ENCODE data around the gene IFI27. TPM values are rescaled to one million over a fixed set of nuclear protein-coding genes. Genes with fewer than 3 reads are reported as not detected.

Gene IFI27
- total and polyA plus RNA-seq, 2 of the 4 experiments (the other 2 are of a cell fraction) = under 0.01 to 0.60 TPM

DNA sequence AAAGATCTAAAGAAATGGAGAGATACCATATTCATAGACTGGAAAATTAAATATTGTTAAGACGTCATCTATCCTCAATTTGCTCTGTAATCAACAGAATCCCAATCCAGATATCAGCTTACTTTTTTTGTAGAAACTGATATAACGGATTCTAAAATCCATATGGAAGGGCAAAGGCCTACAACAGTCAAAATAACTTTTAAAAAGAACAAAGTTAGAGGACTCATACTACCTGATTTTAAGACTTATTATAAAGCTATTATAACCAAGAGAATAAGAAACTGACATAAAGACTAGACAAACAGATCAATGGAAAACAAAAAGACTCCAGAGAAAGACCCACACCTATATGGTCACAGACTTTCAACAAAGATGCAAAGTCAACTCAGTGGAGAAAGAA is 35.5 kb upstream of the IFI27 start:
- Histone ChIP-seq H3K27me3 (ENCODE audit: control insufficient read depth, insufficient read depth, low read length) (no peaks in the 10 kb centered on the region), H4K20me1 (ENCODE audit: insufficient read depth, low read length) (peaks cover 38% of the 10 kb centered on the region), H4K8ac (ENCODE audit: low read depth in 2 of 2, low read length in 2 of 2) (no peak overlapping the region), H3K9me3 (ENCODE audit: control insufficient read depth, insufficient read depth, low read length) (peaks cover 3% of the 10 kb centered on the region; the same call in 1 of the 2 replicates), H3K14ac (replicated peaks; ENCODE audit: low read depth, low read length) (no peak overlapping the region), H2AK5ac (ENCODE audit: low read depth, low read length) (no peak overlapping the region), H3K4ac (ENCODE audit: low read depth, low read length) (no peak overlapping the region), H2AK9ac (replicated peaks; ENCODE audit: low read depth, low read length, poor library complexity) (no peak overlapping the region), H2BK5ac (ENCODE audit: low read depth, low read length, poor library complexity, severe bottlenecking) (no peak overlapping the region), H3K36me3 (ENCODE audit: control insufficient read depth, insufficient read depth, low read length) (peaks cover 15% of the 10 kb centered on the region), H3K4me3 (ENCODE audit: insufficient read depth, low read depth, low read length) (no peak overlapping the region), H4K91ac (ENCODE audit: insufficient read depth, low read depth, low read length) (no peak overlapping the region), H3K79me1 (ENCODE audit: low read depth in 1 of 2, low read length in 2 of 2) (peaks cover 7 to 32% of the 10 kb centered on the region in 2 experiments; a peak in 3 of 4 replicates), H2BK15ac (ENCODE audit: low read depth, low read length) (no peak overlapping the region), H3K9ac (ENCODE audit: low read depth, low read length) (no peak overlapping the region), H3K23ac (ENCODE audit: low read depth, low read length) (no peak overlapping the region), H3K56ac (ENCODE audit: extremely low read depth, insufficient read depth, low read length) (no peak overlapping the region), H3K18ac (ENCODE audit: low read depth, low read length) (no peak overlapping the region), H2BK120ac (ENCODE audit: low read depth, low read length) (no peak overlapping the region), H3K4me1 (ENCODE audit: control insufficient read depth, insufficient read depth, low read length) (peaks cover 6% of the 10 kb centered on the region), H4K5ac (ENCODE audit: low read depth, low read length) (no peak overlapping the region), H3K4me2 (ENCODE audit: low read depth, low read length) (no peak overlapping the region), H2AFZ (replicated peaks; ENCODE audit: low read length, poor library complexity) (no peak overlapping the region), H2BK20ac (ENCODE audit: low read depth, low read length) (no peak overlapping the region), H3K9me1 (ENCODE audit: insufficient read depth, low read length) (peaks cover 6% of the 10 kb centered on the region), H3K27ac (ENCODE audit: insufficient read depth, low read length) (no peak overlapping the region)
- intact Hi-C loops (cut with micrococcal nuclease) = no loop called here
- WGBS, 2 experiments (ENCODE audit: extremely low coverage in 2 of 2, insufficient read length in 1 of 2) = no CpG with 5 or more reads among the region's 2 CpGs
- no peak for TF ChIP-seq BHLHE40 (IDR thresholded peaks at IDR 0.05; ENCODE audit: low read depth, low read length)
- TF ChIP-seq SMC3 (IDR thresholded peaks at IDR 0.05; ENCODE audit: low read depth, low read length) = no peak
- TF ChIP-seq RAD21 (IDR thresholded peaks at IDR 0.05; ENCODE audit: low read length) = no peak
- no peak for TF ChIP-seq FOS (IDR thresholded peaks at IDR 0.05; ENCODE audit: low read depth, low read length)
- TF ChIP-seq MAFK (IDR thresholded peaks at IDR 0.05; ENCODE audit: low read depth, low read length) = no peak
- TF ChIP-seq, protein P1, sequence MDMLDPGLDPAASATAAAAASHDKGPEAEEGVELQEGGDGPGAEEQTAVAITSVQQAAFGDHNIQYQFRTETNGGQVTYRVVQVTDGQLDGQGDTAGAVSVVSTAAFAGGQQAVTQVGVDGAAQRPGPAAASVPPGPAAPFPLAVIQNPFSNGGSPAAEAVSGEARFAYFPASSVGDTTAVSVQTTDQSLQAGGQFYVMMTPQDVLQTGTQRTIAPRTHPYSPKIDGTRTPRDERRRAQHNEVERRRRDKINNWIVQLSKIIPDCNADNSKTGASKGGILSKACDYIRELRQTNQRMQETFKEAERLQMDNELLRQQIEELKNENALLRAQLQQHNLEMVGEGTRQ (IDR thresholded peaks at IDR 0.05; ENCODE audit: low read depth, low read length) = no peak
- TF ChIP-seq, protein P2, sequence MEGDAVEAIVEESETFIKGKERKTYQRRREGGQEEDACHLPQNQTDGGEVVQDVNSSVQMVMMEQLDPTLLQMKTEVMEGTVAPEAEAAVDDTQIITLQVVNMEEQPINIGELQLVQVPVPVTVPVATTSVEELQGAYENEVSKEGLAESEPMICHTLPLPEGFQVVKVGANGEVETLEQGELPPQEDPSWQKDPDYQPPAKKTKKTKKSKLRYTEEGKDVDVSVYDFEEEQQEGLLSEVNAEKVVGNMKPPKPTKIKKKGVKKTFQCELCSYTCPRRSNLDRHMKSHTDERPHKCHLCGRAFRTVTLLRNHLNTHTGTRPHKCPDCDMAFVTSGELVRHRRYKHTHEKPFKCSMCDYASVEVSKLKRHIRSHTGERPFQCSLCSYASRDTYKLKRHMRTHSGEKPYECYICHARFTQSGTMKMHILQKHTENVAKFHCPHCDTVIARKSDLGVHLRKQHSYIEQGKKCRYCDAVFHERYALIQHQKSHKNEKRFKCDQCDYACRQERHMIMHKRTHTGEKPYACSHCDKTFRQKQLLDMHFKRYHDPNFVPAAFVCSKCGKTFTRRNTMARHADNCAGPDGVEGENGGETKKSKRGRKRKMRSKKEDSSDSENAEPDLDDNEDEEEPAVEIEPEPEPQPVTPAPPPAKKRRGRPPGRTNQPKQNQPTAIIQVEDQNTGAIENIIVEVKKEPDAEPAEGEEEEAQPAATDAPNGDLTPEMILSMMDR (conservative IDR thresholded peaks at IDR 0.05; ENCODE audit: low read depth, low read length) = no peak
- no peak for TF ChIP-seq CEBPB (IDR thresholded peaks at IDR 0.05; ENCODE audit: low read depth, low read length)
- TF ChIP-seq, protein P3, sequence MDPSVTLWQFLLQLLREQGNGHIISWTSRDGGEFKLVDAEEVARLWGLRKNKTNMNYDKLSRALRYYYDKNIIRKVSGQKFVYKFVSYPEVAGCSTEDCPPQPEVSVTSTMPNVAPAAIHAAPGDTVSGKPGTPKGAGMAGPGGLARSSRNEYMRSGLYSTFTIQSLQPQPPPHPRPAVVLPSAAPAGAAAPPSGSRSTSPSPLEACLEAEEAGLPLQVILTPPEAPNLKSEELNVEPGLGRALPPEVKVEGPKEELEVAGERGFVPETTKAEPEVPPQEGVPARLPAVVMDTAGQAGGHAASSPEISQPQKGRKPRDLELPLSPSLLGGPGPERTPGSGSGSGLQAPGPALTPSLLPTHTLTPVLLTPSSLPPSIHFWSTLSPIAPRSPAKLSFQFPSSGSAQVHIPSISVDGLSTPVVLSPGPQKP (IDR thresholded peaks at IDR 0.05; ENCODE audit: borderline replicate concordance, low read depth, low read length) = no peak
- no peak for TF ChIP-seq MXI1 (IDR thresholded peaks at IDR 0.05; ENCODE audit: borderline replicate concordance, low read depth, low read length)
- no peak for TF ChIP-seq MAZ (IDR thresholded peaks at IDR 0.05; ENCODE audit: borderline replicate concordance, low read depth, low read length)
- TF ChIP-seq RCOR1 (IDR thresholded peaks at IDR 0.05; ENCODE audit: insufficient replicate concordance, low read length) = no peak
- TF ChIP-seq POLR2A (IDR thresholded peaks at IDR 0.05; ENCODE audit: low read depth, low read length) = no peak
- TF ChIP-seq RFX5 (IDR thresholded peaks at IDR 0.05; ENCODE audit: low read depth, low read length) = no peak
- no peak for TF ChIP-seq CHD1 (IDR thresholded peaks at IDR 0.05; ENCODE audit: low read depth, low read length)
- TF ChIP-seq NFE2L2 (IDR thresholded peaks at IDR 0.05; ENCODE audit: low read depth, low read length) = no peak
- no TSS peak for BruUV-seq (replicated peaks)
- ChIA-PET POLR2A (ENCODE audit: unreplicated experiment) (no interaction called here), CTCF (no interaction called here)
- dilution Hi-C loops (cut with HindIII; ENCODE audit: low sequenced_read_pairs, unreplicated experiment) = no loop called here
- ATAC-seq (ENCODE audit: low read depth) (no peak), DNase-seq (no peak)
- in situ Hi-C loops (cut with MboI; ENCODE audit: low sequenced_read_pairs) = no loop called here

Measured in IMR-90 (cell line).